HepG2 (cell line): ENCODE data around the gene SEH1L. TPM values are rescaled to one million over a fixed set of nuclear protein-coding genes. Genes with fewer than 3 reads are reported as not detected.

ENCODE experiments used
- AHR ChIP-seq: IDR thresholded peaks from 2 replicates; pipeline ENCODE4 v1.6.1; 2018; ENCODE audit warnings: missing genetic modification reagents, missing compliant biosample characterization
- EP300 ChIP-seq, 3 experiments: sonication (generic) in 1 of 3; formaldehyde crosslinking in 1 of 3; IDR thresholded peaks; 2 replicates each; pipeline versions ENCODE4 v1.5.1 to v1.6.1; 2011 to 2020; ENCODE audit warnings: low read depth in 2 of 3, low read length in 2 of 3, borderline replicate concordance in 1 of 3, improper control_type of control experiment in 1 of 3, mild to moderate bottlenecking in 1 of 3, missing genetic modification reagents in 1 of 3, moderate library complexity in 1 of 3
- ETV5 ChIP-seq: IDR thresholded peaks from 2 replicates; pipeline ENCODE4 v1.6.1; 2018; ENCODE audit warnings: missing biosample characterization, missing genetic modification reagents, inconsistent platforms, borderline replicate concordance
- FOXC1 ChIP-seq: sonication (generic); formaldehyde crosslinking; IDR thresholded peaks from 2 replicates; pipeline ENCODE4 v1.8.0; 2022; ENCODE audit warnings: mild to moderate bottlenecking, missing genetic modification reagents, borderline replicate concordance
- KDM2A ChIP-seq: sonication (generic); formaldehyde crosslinking; IDR thresholded peaks from 2 replicates; pipeline ENCODE4 v1.4.0; 2020; ENCODE audit warnings: low read depth, missing genetic modification reagents, borderline replicate concordance
- RNF219 ChIP-seq: sonication (generic); formaldehyde crosslinking; IDR thresholded peaks from 2 replicates; pipeline ENCODE4 v1.5.0; 2020; ENCODE audit warnings: mild to moderate bottlenecking, missing genetic modification reagents
- RXRA ChIP-seq: sonication (generic); formaldehyde crosslinking; IDR thresholded peaks from 2 replicates; pipeline ENCODE4 v1.5.1; 2020; ENCODE audit warnings: missing genetic modification reagents
- SKI ChIP-seq: fragments of 450-650 bp; IDR thresholded peaks from one replicate; pipeline ENCODE4 v1.6.1; 2018; ENCODE audit warnings: mild to moderate bottlenecking; ENCODE audit not compliant: partially characterized antibody
- SNAPC4 ChIP-seq: sonication (generic); formaldehyde crosslinking; IDR thresholded peaks from 2 replicates; pipeline ENCODE4 v1.4.0; 2020; ENCODE audit warnings: mild to moderate bottlenecking, missing genetic modification reagents
- TFAP4 ChIP-seq: sonication (generic); IDR thresholded peaks from 2 replicates; pipeline ENCODE4 v1.6.1; 2016; ENCODE audit warnings: low read depth, borderline replicate concordance
- ZIK1 ChIP-seq: sonication (generic); formaldehyde crosslinking; IDR thresholded peaks from 2 replicates; pipeline ENCODE4 v1.5.0; 2020; ENCODE audit warnings: mild to moderate bottlenecking, low read depth, missing genetic modification reagents, borderline replicate concordance
- ZNF33B ChIP-seq: sonication (generic); formaldehyde crosslinking; IDR thresholded peaks from 2 replicates; pipeline ENCODE4 v1.5.1; 2020; ENCODE audit warnings: mild to moderate bottlenecking, missing genetic modification reagents
- polyA plus RNA-seq, 8 experiments: library from polyadenylated mRNA; depleted of rRNA in 3 of 8; stranded (reverse) in 7 of 8; unstranded in 1 of 8; fragments of >200 nt; fragmentation: Illumina TruSeq in 4 of 8; extraction: Trizol in 4 of 8; gene quantifications; 2 replicates each; pipeline versions ENCODE4 v1.2.1 to v1.2.3, GENCODE V29; 2011 to 2016; ENCODE audit warnings: low read depth in 4 of 8, missing spikeins in 1 of 8, mixed read lengths in 1 of 8; ENCODE audit not compliant: insufficient read depth in 1 of 8
- total RNA-seq, 5 experiments: library from RNA; depleted of rRNA; stranded (reverse); fragments of >200 nt; fragmentation: Illumina TruSeq; extraction: Trizol; gene quantifications; 2 replicates each; pipeline ENCODE4 v1.2.3, GENCODE V29; 2016; ENCODE audit warnings: low read depth in 1 of 5
- TF ChIP-seq, protein P1 (sequence below), 2 experiments: sonication (generic) in 1 of 2; formaldehyde crosslinking in 1 of 2; IDR thresholded peaks; 2 replicates each; pipeline versions ENCODE4 v1.4.0 to v1.6.1; 2018 to 2020; ENCODE audit warnings: missing genetic modification reagents in 2 of 2, borderline replicate concordance in 1 of 2, low read depth in 1 of 2, mild to moderate bottlenecking in 1 of 2, missing biosample characterization in 1 of 2
- TF ChIP-seq, protein P2 (sequence below): sonication (generic); formaldehyde crosslinking; IDR thresholded peaks from 2 replicates; pipeline ENCODE4 v1.5.1; 2020; ENCODE audit warnings: mild to moderate bottlenecking, missing genetic modification reagents, borderline replicate concordance

SEH1L gene
- total and polyA plus RNA-seq, 2 of the 13 experiments (the other 11 are each of a cell fraction or from before 2014, with no cell fraction given) = 59.6 to 63.5 TPM

GRCh38 chr18:12947285-12948049, at the start of gene SEH1L (continued):
- TF ChIP-seq SNAPC4 (CRISPR knock-in tag) = 0 out of 2 replicates have a peak, but pooled peaks have one; percentile 16
- peak; percentile 17 for TF ChIP-seq SKI
- peak; percentile 73; the same call in 1 of the 2 replicates for TF ChIP-seq ZNF33B (CRISPR knock-in tag)
- peak; percentile 17; the same call in 1 of the 2 replicates for TF ChIP-seq ETV5 (CRISPR knock-in tag)
- peak; percentile 14; the same call in 1 of the 2 replicates for TF ChIP-seq RXRA
- TF ChIP-seq, protein P1, sequence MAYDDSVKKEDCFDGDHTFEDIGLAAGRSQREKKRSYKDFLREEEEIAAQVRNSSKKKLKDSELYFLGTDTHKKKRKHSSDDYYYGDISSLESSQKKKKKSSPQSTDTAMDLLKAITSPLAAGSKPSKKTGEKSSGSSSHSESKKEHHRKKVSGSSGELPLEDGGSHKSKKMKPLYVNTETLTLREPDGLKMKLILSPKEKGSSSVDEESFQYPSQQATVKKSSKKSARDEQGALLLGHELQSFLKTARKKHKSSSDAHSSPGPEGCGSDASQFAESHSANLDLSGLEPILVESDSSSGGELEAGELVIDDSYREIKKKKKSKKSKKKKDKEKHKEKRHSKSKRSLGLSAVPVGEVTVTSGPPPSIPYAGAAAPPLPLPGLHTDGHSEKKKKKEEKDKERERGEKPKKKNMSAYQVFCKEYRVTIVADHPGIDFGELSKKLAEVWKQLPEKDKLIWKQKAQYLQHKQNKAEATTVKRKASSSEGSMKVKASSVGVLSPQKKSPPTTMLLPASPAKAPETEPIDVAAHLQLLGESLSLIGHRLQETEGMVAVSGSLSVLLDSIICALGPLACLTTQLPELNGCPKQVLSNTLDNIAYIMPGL (CRISPR knock-in tag; IDR thresholded peaks at IDR 0.05; ENCODE audit: borderline replicate concordance in 1 of 2, low read depth in 1 of 2) = peak; percentile 29 to 67; a peak in 3 of 4 replicates
- TF ChIP-seq, protein P2, sequence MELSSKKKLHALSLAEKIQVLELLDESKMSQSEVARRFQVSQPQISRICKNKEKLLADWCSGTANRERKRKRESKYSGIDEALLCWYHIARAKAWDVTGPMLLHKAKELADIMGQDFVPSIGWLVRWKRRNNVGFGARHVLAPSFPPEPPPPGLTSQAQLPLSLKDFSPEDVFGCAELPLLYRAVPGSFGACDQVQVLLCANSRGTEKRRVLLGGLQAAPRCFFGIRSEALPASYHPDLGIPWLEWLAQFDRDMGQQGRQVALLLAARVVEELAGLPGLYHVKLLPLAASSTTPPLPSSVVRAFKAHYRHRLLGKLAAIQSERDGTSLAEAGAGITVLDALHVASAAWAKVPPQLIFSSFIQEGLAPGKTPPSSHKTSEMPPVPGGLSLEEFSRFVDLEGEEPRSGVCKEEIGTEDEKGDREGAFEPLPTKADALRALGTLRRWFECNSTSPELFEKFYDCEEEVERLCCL = peak; percentile 34; the same call in 1 of the 2 replicates
- no peak for TF ChIP-seq ZIK1 (CRISPR knock-in tag)
- peak; percentile 39; the same call in 1 of the 2 replicates for TF ChIP-seq KDM2A
- no peak for TF ChIP-seq TFAP4
- TF ChIP-seq AHR (CRISPR knock-in tag) = peak; percentile 66; the same call in 1 of the 2 replicates
- 0 out of 2 replicates have a peak, but pooled peaks have one; percentile 43 for TF ChIP-seq FOXC1 (CRISPR knock-in tag)
- TF ChIP-seq EP300 (IDR thresholded peaks at IDR 0.05; ENCODE audit: low read depth in 2 of 2, low read length in 2 of 2) = no peak
- TF ChIP-seq EP300 (CRISPR knock-in tag; IDR thresholded peaks at IDR 0.05; ENCODE audit: borderline replicate concordance) = 0 out of 2 replicates have a peak, but pooled peaks have one; percentile 31
- no peak for TF ChIP-seq RNF219
